ENCODE results near the gene CFB.
A peak's percentile ranks its signal among the peaks of the same experiment; 100 is the strongest.

The CFB gene

DNA sequence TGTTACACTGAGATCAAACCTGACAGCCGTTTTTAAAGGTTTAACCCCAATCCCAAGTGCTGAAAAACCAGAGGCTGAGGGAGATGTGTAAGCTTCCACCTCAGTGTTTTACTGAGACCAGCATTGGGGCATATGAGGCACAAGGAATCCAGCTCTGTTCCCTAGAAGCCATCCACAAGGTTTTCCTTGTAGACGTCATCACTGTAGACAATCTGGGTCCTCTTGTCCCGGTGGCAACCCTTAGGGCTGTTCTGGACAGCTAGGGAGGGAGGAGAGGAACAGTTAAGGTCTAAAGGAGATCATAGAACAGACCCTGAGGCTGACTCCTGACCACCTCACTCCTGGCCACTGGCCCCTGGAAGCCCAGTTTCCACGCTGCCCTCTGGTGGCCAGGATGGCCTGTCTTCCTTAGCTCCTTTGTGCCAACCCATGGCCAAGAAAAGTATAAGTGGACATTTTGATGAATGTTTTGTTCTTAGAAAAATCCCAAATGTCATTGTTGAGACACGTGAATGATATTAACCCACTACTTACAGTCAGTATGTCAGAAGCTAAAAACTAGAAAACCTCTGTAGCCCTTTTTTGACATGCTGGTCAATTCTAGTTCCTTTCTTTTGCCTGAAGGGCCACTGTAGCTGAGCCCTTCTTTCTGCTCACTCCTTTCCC lies 6.4 kb downstream of the CFB start:
- H3K79me2 ChIP-seq (ENCODE audit: insufficient read depth, low read length), result no peaks in the 10 kb centered on the region
- peaks cover 1% of the 10 kb centered on the region for H3K4me1 ChIP-seq (ENCODE audit: insufficient read depth, low read length, severe bottlenecking)
- H3K27ac ChIP-seq (ENCODE audit: low read depth, low read length, poor library complexity, severe bottlenecking), result no peak overlapping the region
- no peak overlapping the region for H3K4me3 ChIP-seq (ENCODE audit: low read depth, low read length, poor library complexity, severe bottlenecking)
- no peaks in the 10 kb centered on the region for H3K9me3 ChIP-seq (ENCODE audit: low read length)
- no peaks in the 10 kb centered on the region for H3F3A ChIP-seq (ENCODE audit: insufficient read depth, low read length)
- H4K20me1 ChIP-seq (ENCODE audit: insufficient read depth, low read length), result no peaks in the 10 kb centered on the region
- no peak overlapping the region for H2AFZ ChIP-seq (ENCODE audit: low read length)
- TF ChIP-seq, protein P1, sequence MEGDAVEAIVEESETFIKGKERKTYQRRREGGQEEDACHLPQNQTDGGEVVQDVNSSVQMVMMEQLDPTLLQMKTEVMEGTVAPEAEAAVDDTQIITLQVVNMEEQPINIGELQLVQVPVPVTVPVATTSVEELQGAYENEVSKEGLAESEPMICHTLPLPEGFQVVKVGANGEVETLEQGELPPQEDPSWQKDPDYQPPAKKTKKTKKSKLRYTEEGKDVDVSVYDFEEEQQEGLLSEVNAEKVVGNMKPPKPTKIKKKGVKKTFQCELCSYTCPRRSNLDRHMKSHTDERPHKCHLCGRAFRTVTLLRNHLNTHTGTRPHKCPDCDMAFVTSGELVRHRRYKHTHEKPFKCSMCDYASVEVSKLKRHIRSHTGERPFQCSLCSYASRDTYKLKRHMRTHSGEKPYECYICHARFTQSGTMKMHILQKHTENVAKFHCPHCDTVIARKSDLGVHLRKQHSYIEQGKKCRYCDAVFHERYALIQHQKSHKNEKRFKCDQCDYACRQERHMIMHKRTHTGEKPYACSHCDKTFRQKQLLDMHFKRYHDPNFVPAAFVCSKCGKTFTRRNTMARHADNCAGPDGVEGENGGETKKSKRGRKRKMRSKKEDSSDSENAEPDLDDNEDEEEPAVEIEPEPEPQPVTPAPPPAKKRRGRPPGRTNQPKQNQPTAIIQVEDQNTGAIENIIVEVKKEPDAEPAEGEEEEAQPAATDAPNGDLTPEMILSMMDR (IDR thresholded peaks at IDR 0.05; ENCODE audit: low read length), result peak; percentile 42
- no peak for TF ChIP-seq EZH2 (IDR thresholded peaks at IDR 0.05; ENCODE audit: borderline replicate concordance, low read length)
- H3K36me3 ChIP-seq (ENCODE audit: insufficient read depth, low read length), result peaks cover 48% of the 10 kb centered on the region
- H3K4me2 ChIP-seq (ENCODE audit: low read length), result no peak overlapping the region
- no peaks in the 10 kb centered on the region for H3K27me3 ChIP-seq (ENCODE audit: insufficient read depth, low read length)
- no peaks in the 10 kb centered on the region for H3K9me2 ChIP-seq (ENCODE audit: low read depth, low read length)
- H3K9ac ChIP-seq (ENCODE audit: low read length), result no peak overlapping the region

DNA sequence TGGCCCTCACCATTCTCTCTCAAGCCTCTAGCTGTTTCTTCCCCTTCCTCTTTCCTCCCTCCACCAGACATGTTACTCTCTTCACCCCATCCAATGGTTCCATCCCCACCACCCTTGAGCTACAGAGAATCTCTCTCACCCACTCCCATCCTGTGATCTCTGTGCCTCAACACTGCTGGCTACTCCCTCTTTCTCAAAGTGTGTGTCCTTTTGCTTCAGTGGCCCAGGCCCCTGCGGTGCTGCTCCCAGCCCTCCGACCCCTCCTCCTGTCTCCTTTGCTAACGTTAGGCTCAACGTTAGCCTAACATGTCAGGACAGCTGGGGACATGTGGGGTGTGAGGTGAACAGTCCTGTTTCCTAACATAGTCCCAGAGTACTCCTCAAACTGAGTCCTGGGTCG lies 7.0 kb downstream of the CFB start:
- Histone ChIP-seq H3K27ac (ENCODE audit: low read depth, low read length, poor library complexity, severe bottlenecking) (no peak overlapping the region), H3K36me3 (ENCODE audit: insufficient read depth, low read length) (peaks cover 50% of the 10 kb centered on the region), H3K9ac (ENCODE audit: low read length) (no peak overlapping the region), H3K9me2 (ENCODE audit: low read depth, low read length) (no peaks in the 10 kb centered on the region), H3K4me1 (ENCODE audit: insufficient read depth, low read length, severe bottlenecking) (peaks cover 7% of the 10 kb centered on the region), H3K27me3 (ENCODE audit: insufficient read depth, low read length) (no peaks in the 10 kb centered on the region), H3K79me2 (ENCODE audit: insufficient read depth, low read length) (no peaks in the 10 kb centered on the region), H3F3A (ENCODE audit: insufficient read depth, low read length) (no peaks in the 10 kb centered on the region), H4K20me1 (ENCODE audit: insufficient read depth, low read length) (no peaks in the 10 kb centered on the region), H3K9me3 (ENCODE audit: low read length) (no peaks in the 10 kb centered on the region), H2AFZ (ENCODE audit: low read length) (no peak overlapping the region), H3K4me3 (ENCODE audit: low read depth, low read length, poor library complexity, severe bottlenecking) (no peak overlapping the region), H3K4me2 (ENCODE audit: low read length) (no peak overlapping the region)
- no peak for TF ChIP-seq EZH2 (IDR thresholded peaks at IDR 0.05; ENCODE audit: borderline replicate concordance, low read length)
- TF ChIP-seq, protein P1 (IDR thresholded peaks at IDR 0.05; ENCODE audit: low read length), result no peak

DNA sequence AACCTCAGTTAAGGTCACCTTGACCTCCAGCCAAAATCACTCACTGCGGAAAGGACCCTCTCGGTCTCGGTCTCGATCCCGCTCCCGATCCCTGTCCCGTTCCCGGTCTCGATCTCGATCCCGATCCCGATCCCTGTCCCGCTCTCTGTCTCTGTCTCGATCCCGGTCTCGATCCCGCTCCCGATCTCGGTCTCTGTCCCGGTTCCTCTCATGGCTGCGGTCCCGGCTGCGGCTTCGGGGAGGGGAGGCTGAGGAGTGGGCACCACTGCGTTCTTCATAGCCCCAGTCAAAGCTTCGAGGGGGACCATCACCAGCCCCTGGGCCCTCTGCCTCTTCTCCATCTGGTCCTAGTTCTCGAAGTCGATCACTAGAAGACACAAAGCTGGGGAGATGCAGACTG lies 8.6 kb downstream of the CFB start:
- H3K27ac ChIP-seq (ENCODE audit: low read depth, low read length, poor library complexity, severe bottlenecking), result no peak overlapping the region
- no peaks in the 10 kb centered on the region for H3K27me3 ChIP-seq (ENCODE audit: insufficient read depth, low read length)
- H3K4me1 ChIP-seq (ENCODE audit: insufficient read depth, low read length, severe bottlenecking), result peaks cover 16% of the 10 kb centered on the region
- peaks cover 50% of the 10 kb centered on the region for H3K36me3 ChIP-seq (ENCODE audit: insufficient read depth, low read length)
- no peaks in the 10 kb centered on the region for H4K20me1 ChIP-seq (ENCODE audit: insufficient read depth, low read length)
- peaks cover 5% of the 10 kb centered on the region; the same call in 1 of the 2 replicates for H3K79me2 ChIP-seq (ENCODE audit: insufficient read depth, low read length)
- TF ChIP-seq, protein P1 (IDR thresholded peaks at IDR 0.05; ENCODE audit: low read length), result no peak
- TF ChIP-seq EZH2 (IDR thresholded peaks at IDR 0.05; ENCODE audit: borderline replicate concordance, low read length), result no peak
- H2AFZ ChIP-seq (ENCODE audit: low read length), result no peak overlapping the region
- no peaks in the 10 kb centered on the region for H3K9me3 ChIP-seq (ENCODE audit: low read length)
- no peak overlapping the region for H3K4me3 ChIP-seq (ENCODE audit: low read depth, low read length, poor library complexity, severe bottlenecking)
- no peaks in the 10 kb centered on the region for H3K9me2 ChIP-seq (ENCODE audit: low read depth, low read length)
- H3F3A ChIP-seq (ENCODE audit: insufficient read depth, low read length), result no peaks in the 10 kb centered on the region
- H3K9ac ChIP-seq (ENCODE audit: low read length), result no peak overlapping the region
- H3K4me2 ChIP-seq (ENCODE audit: low read length), result no peak overlapping the region
